Epithelial cell of proximal tubule (primary cell): ENCODE results near the gene KRTAP5-9. TPM values are rescaled to one million over a fixed set of nuclear protein-coding genes. Genes with fewer than 3 reads are reported as not detected.
"Not testable (repeated sequence)": the region's sequence is repeated elsewhere in the genome, so short reads cannot be mapped to it uniquely, and the experiment has no call there.

Source experiments
- DNase-seq: peaks from one replicate; pipeline ENCODE4 v3.0.0-alpha.2; 2011; ENCODE audit warnings: low read depth
- H3K4me3 ChIP-seq: 2 replicates; pipeline ENCODE4 v1.5.1; 2011; ENCODE audit warnings: low read depth, mild to moderate bottlenecking, low read length
- total RNA-seq: library from RNA; depleted of rRNA; stranded (reverse); fragments of >200 nt; gene quantifications from 2 replicates; pipeline ENCODE4 v1.2.3, GENCODE V29; 2015
- TF ChIP-seq, protein P1 (sequence below): conservative IDR thresholded peaks from 2 replicates; pipeline ENCODE4 v1.5.1; 2012; ENCODE audit warnings: low read depth, mild to moderate bottlenecking, low read length

Gene KRTAP5-9
- total RNA-seq, 1 donor from 2014 or later = not detected

DNA sequence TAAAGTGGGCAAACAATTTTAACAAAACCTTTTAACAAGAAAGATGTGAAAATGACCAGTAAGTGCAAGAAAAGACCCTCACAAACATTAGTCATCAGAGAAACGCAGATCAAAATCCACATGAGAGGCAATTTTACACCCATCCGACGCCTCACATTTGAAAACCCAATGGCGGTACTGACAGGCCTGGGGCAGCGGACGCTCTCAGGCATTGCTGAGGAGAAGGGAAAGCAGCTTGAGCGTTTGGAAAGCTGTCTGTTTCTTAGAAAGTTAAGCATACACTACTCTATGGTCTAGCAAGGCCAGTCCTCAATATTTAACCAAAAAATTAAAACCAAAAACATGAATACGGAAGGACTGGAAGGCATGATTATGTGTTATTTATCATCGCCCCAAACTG lies 12.4 kb upstream of the KRTAP5-9 start:
- TF ChIP-seq, protein P1, sequence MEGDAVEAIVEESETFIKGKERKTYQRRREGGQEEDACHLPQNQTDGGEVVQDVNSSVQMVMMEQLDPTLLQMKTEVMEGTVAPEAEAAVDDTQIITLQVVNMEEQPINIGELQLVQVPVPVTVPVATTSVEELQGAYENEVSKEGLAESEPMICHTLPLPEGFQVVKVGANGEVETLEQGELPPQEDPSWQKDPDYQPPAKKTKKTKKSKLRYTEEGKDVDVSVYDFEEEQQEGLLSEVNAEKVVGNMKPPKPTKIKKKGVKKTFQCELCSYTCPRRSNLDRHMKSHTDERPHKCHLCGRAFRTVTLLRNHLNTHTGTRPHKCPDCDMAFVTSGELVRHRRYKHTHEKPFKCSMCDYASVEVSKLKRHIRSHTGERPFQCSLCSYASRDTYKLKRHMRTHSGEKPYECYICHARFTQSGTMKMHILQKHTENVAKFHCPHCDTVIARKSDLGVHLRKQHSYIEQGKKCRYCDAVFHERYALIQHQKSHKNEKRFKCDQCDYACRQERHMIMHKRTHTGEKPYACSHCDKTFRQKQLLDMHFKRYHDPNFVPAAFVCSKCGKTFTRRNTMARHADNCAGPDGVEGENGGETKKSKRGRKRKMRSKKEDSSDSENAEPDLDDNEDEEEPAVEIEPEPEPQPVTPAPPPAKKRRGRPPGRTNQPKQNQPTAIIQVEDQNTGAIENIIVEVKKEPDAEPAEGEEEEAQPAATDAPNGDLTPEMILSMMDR = no peak
- no peak overlapping the region for H3K4me3 ChIP-seq
- DNase-seq = no peak

DNA sequence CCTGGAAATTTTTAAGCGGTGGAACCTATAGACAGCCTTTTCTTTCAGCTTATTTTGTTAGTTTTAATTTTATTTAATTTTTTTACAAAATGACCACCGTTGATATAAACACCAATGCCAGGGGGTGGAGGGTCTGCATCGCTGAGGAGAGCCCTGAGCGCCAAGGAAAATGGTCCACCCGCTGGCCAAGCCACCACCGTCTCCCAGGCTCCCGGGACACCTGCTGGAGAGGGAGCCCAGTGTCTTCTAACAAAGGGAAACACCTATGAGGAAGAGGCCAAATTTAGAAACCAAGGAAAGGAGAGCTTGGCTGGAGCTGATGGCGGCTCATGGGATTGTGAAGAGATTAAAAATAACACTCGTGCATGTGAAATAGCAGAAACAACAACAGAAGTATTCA lies 10.7 kb upstream of the KRTAP5-9 start:
- TF ChIP-seq, protein P1 = no peak
- no peak overlapping the region for H3K4me3 ChIP-seq
- no peak for DNase-seq

DNA sequence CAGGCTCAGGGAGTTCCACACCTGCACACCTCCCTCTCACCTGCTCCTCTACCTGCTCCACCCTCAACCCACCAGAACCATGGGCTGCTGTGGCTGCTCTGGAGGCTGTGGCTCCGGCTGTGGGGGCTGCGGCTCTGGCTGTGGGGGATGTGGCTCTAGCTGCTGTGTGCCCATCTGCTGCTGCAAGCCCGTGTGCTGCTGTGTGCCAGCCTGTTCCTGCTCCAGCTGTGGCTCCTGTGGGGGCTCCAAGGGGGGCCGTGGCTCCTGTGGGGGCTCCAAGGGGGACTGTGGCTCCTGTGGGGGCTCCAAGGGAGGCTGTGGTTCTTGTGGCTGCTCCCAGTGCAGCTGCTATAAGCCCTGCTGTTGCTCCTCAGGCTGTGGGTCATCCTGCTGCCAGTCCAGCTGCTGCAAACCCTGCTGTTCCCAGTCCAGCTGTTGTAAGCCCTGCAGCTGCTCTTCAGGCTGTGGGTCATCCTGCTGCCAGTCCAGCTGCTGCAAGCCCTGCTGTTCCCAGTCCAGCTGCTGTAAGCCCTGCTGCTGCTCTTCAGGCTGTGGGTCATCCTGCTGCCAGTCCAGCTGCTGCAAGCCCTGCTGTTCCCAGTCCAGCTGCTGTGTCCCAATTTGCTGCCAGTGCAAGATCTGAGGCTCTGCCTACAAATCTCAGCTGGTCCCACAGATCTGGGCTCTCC lies 10.1 kb upstream of the KRTAP5-9 start, which contains the start of gene KRTAP5-8:
TSS of gene KRTAP5-8 (plus strand) at position 49 of the 689 bp plus-strand sequence. CDS start at position 80, 31 bp downstream.
- not testable (repeated sequence) for H3K4me3 ChIP-seq, DNase-seq

DNA sequence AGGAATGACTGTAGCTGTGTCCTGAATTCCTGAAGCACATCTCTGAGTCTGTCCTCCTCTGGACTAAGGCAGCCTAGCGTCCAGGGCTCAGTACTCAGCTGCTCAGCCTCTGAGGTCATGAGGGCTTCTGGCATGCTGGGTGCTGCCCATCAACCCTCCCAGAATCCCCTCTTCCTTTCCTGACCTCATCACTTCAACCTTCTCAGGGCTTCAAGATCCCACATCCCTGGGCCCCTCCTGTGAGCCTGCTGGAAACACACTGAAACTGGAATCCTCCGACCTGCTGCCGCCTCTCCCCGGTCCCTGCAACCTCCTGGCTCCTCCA lies 9.6 kb upstream of the KRTAP5-9 start:
- TF ChIP-seq, protein P1 = no peak
- no peak overlapping the region for H3K4me3 ChIP-seq
- no peak for DNase-seq

DNA sequence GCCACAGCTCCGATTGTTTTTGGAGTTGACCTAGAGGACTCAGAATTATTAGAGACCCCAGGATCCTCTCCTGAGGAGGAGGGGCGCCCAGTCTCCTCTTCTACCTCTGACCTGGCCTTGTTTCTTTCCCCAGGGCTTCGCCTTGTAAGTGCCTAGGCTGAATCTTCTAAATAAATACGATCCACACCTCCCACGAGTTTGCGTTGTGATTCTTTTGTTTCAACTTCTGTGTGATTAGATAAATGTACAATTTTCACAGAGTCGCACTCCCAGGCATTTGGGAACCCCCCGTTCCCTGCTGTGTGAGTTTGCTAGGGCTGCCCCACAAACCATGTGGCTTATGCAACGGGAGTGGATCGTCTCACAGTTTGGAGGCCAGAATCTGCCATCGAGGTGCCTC lies 9.2 kb upstream of the KRTAP5-9 start:
- no peak overlapping the region for H3K4me3 ChIP-seq
- TF ChIP-seq, protein P1 = no peak
- no peak for DNase-seq

DNA sequence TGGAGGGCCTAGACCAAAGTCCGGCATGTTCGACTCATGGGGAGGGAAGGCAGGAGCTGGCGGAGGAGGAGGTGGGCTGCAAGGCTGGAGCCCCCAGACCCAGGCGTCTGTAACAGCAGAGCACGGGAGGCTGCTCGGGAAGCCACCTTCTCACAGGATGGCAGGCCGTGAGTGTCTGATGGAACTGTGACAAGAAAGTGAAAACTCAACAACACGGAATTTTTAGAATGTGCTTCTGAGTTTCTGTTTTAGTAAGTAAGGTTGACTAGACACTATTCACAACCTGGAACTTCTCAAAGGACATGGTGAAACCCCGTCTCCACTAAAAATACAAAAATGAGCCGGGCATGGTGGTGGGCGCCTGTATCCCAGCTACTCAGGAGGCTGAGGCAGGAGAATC lies 8.2 kb upstream of the KRTAP5-9 start:
- not testable (repeated sequence) for H3K4me3 ChIP-seq, DNase-seq

DNA sequence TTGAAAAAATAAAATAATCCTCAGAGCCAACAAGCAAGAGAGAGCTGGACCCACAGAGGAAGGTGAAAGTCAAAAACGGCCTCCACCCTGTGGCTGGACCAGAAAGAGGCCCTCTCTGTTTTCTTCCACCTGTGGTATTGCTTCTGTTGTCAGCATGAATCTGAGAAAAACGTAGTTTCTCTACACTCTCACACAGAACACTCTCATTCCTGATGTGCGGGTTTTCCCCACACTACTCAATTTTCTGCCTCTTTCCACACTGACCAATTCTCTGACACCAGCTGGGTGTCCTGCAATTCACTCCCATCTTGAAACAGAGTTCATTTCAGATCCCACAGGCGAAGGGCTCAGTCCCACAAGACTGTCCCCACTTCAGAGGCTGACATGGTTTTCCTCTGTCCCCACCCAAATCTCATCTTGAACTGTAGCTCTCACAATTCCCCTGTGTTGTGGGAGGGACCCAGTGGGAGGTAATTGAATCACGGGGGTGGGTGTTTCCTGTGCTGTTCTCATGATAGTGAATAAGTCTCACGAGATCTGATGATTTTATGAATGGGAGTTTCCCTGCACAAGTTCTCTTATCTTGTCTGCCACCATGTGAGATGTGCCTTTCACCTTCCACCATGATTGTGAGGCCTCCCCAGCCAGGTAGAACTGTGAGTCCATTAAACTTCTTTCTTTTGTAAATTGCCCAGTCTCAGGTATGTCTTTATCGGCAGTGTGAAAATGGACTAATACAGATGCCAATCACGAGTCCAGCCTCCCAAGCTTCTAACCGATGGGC lies 7.5 kb upstream of the KRTAP5-9 start:
- H3K4me3 ChIP-seq, DNase-seq: not testable (repeated sequence)

DNA sequence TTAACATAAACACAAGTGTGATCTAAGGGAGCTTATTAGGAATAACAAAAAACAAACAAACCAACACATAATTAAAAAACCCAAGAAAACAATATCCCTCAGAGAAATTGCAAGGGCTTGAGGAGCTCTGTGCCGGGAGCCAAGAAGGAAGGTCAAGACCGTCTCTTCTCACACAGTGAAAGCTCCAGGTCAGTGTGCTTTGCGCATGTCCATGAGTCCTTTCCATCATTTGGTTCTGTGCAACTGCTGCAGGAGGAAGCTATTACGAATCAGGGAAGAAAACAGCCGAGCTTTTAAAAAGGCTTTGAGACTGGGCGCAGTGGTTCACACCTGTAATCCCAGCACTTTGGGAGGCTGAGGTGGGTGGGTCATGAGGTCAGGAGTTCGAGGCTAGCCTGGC lies 5.8 kb upstream of the KRTAP5-9 start:
- TF ChIP-seq, protein P1 = no peak
- no peak overlapping the region for H3K4me3 ChIP-seq

More for the DNA sequence above, 5.8 kb upstream of the KRTAP5-9 start:
- no peak for DNase-seq
